AG10803 (cell line): ENCODE measurements around the gene EFHC2.
"Not testable (repeated sequence)": the region's sequence is repeated elsewhere in the genome, so short reads cannot be mapped to it uniquely, and the experiment has no call there.

Experiments
- DNase-seq: peaks from one replicate; pipeline ENCODE4 v3.0.0; 2010; ENCODE audit warnings: low read depth
- H3K4me3 ChIP-seq: 2 replicates; pipeline ENCODE4 v1.5.1; 2011; ENCODE audit warnings: mild to moderate bottlenecking, low read length, control low read depth
- CTCF ChIP-seq: conservative IDR thresholded peaks from 2 replicates; pipeline ENCODE4 v1.5.1; 2011; ENCODE audit warnings: mild to moderate bottlenecking, low read length, control low read depth, inconsistent platforms

The EFHC2 gene

GRCh38 chrX:44224760-44225159 is 118.7 kb downstream of the EFHC2 start:
- DNase-seq: no peak
- no peak for TF ChIP-seq CTCF

GRCh38 chrX:44223150-44223549 is 120.3 kb downstream of the EFHC2 start:
- peak; percentile 42 for DNase-seq
- H3K4me3 ChIP-seq: no peak overlapping the region
- no peak for TF ChIP-seq CTCF

More at GRCh38 chrX:44224760-44225159, 118.7 kb downstream of the EFHC2 start:
- H3K4me3 ChIP-seq: no peak overlapping the region

GRCh38 chrX:44218465-44218864 is 125.0 kb downstream of the EFHC2 start:
- no peak for TF ChIP-seq CTCF

GRCh38 chrX:44216171-44216570 is 127.3 kb downstream of the EFHC2 start:
- TF ChIP-seq CTCF: no peak
- H3K4me3 ChIP-seq: no peak overlapping the region
- DNase-seq: no peak

More at GRCh38 chrX:44218465-44218864, 125.0 kb downstream of the EFHC2 start:
- DNase-seq: no peak
- H3K4me3 ChIP-seq: no peak overlapping the region

GRCh38 chrX:44203791-44204190 is 139.7 kb downstream of the EFHC2 start:
- no peak for TF ChIP-seq CTCF
- H3K4me3 ChIP-seq: no peak overlapping the region
- no peak for DNase-seq

GRCh38 chrX:44202596-44202995 is 140.9 kb downstream of the EFHC2 start:
- no peak for DNase-seq
- no peak for TF ChIP-seq CTCF
- no peak overlapping the region for H3K4me3 ChIP-seq

- DNase-seq: no peak
- no peak for TF ChIP-seq CTCF
- no peak overlapping the region for H3K4me3 ChIP-seq
Measured at GRCh38 chrX:44189116-44189515, 154.4 kb downstream of the EFHC2 start.

- not testable (repeated sequence) for DNase-seq, H3K4me3 ChIP-seq
Measured at GRCh38 chrX:44187915-44188314, 155.6 kb downstream of the EFHC2 start.
